ENCODE data around the gene DAO. TPM values are rescaled to one million over a fixed set of nuclear protein-coding genes. Genes with fewer than 3 reads are reported as not detected.

DAO gene
- total and polyA plus RNA-seq, 8 donors = not detected

GRCh38 chr12:108890208-108890607 is 10.3 kb downstream of the DAO start:
- Histone ChIP-seq H3K36me3 (no peaks in the 10 kb centered on the region), H3K9me3 (peaks cover 0 to 5% of the 10 kb centered on the region in 2 donors), H3K4me3 (no peak overlapping the region), H3K4me1 (no peaks in the 10 kb centered on the region), H3K27me3 (no peaks in the 10 kb centered on the region), H3K27ac (no peak overlapping the region)
- intact Hi-C loops (cut with DNase I) = no loop called here
- peak in 1 of 4 donors; percentile 11 for DNase-seq
- ATAC-seq = no peak
- no peak for TF ChIP-seq CTCF (IDR thresholded peaks at IDR 0.05)

- no peaks in the 10 kb centered on the region for H3K27me3 ChIP-seq
- no peak overlapping the region for H3K4me3 ChIP-seq
- H3K36me3 ChIP-seq = no peaks in the 10 kb centered on the region
- H3K27ac ChIP-seq = no peak overlapping the region
- ATAC-seq = no peak
- no peak for TF ChIP-seq CTCF (IDR thresholded peaks at IDR 0.05)
- intact Hi-C loops (cut with DNase I) = no loop called here
- DNase-seq = no peak
- no peaks in the 10 kb centered on the region for H3K4me1 ChIP-seq
- peaks cover 0 to 2% of the 10 kb centered on the region in 2 donors for H3K9me3 ChIP-seq
Measured at GRCh38 chr12:108895220-108895802, 15.4 kb downstream of the DAO start.

DNA sequence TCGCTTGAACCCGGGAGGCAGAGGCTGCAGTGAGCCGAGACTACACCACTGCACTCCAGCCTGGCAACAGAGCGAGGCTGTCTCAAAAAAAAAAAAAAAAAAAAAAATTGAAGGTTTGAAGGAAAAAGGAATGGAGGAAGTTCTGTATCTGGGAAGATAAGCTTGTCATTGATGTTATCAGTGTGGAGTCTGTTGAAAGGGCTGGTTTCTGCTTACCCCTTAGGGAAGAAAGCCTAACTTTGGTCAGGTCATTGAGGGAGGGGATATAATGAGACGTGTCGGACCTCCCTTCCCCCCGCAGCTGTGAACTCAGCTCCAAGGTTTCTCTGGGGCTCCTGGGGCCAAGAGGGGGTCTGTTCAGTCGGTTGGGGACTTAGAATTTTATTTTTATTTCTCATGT is 16.4 kb downstream of the DAO start:
- no peak overlapping the region for H3K27ac ChIP-seq
- DNase-seq (no peak), ATAC-seq (no peak)
- intact Hi-C loops (cut with DNase I) = no loop called here
- no peaks in the 10 kb centered on the region for H3K36me3 ChIP-seq
- no peak for TF ChIP-seq CTCF (IDR thresholded peaks at IDR 0.05)
- H3K9me3 ChIP-seq = no peaks in the 10 kb centered on the region
- no peaks in the 10 kb centered on the region for H3K27me3 ChIP-seq
- no peak overlapping the region for H3K4me3 ChIP-seq
- no peaks in the 10 kb centered on the region for H3K4me1 ChIP-seq

GRCh38 chr12:108896817-108897216 is 16.9 kb downstream of the DAO start:
- Histone ChIP-seq H3K36me3 (no peaks in the 10 kb centered on the region), H3K9me3 (no peaks in the 10 kb centered on the region), H3K4me3 (no peak overlapping the region), H3K27me3 (no peaks in the 10 kb centered on the region), H3K4me1 (no peaks in the 10 kb centered on the region), H3K27ac (no peak overlapping the region)
- ATAC-seq (no peak), DNase-seq (no peak)
- TF ChIP-seq CTCF (IDR thresholded peaks at IDR 0.05) = no peak
- intact Hi-C loops (cut with DNase I) = no loop called here

DNA sequence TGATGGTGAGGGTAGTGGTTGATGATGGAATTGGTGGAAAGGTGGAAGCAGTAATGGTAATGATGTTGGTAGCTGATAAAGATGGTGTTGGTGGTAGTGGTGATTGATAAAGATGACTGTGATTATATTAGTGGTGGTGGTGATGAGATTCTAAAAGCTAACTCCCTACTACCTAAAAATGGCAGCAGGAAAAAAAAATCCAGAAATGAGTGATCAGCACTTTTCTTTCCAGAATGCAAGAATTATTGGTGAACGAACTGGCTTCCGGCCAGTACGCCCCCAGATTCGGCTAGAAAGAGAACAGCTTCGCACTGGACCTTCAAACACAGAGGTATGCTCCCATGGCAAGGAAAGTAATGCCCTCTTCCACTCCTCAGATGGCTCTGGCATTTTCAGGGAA is 19.3 kb downstream of the DAO start:
- intact Hi-C loops (cut with DNase I) = no loop called here
- no peaks in the 10 kb centered on the region for H3K9me3 ChIP-seq
- ATAC-seq = no peak

More for the DNA sequence above, 19.3 kb downstream of the DAO start:
- Histone ChIP-seq H3K4me3 (no peak overlapping the region), H3K36me3 (no peaks in the 10 kb centered on the region), H3K4me1 (peaks cover 0 to 8% of the 10 kb centered on the region in 2 donors), H3K27ac (no peak overlapping the region), H3K27me3 (no peaks in the 10 kb centered on the region)
- TF ChIP-seq CTCF (IDR thresholded peaks at IDR 0.05) = no peak
- no peak for DNase-seq

Measured in left lung (tissue), 10 donors.